GM20431 (cell line): ENCODE results near the gene CASP9.
"Not testable (repeated sequence)": the region's sequence is repeated elsewhere in the genome, so short reads cannot be mapped to it uniquely, and the experiment has no call there.

ENCODE experiments used
- in situ Hi-C: fragments of 300-500 bp; cut with MseI, MboI; formaldehyde crosslinking; loops from one replicate; pipeline ENCODE4 v1.15.0; 2020; ENCODE audit warnings: low sequenced_read_pairs; ENCODE audit not compliant: unreplicated experiment

Gene CASP9

DNA sequence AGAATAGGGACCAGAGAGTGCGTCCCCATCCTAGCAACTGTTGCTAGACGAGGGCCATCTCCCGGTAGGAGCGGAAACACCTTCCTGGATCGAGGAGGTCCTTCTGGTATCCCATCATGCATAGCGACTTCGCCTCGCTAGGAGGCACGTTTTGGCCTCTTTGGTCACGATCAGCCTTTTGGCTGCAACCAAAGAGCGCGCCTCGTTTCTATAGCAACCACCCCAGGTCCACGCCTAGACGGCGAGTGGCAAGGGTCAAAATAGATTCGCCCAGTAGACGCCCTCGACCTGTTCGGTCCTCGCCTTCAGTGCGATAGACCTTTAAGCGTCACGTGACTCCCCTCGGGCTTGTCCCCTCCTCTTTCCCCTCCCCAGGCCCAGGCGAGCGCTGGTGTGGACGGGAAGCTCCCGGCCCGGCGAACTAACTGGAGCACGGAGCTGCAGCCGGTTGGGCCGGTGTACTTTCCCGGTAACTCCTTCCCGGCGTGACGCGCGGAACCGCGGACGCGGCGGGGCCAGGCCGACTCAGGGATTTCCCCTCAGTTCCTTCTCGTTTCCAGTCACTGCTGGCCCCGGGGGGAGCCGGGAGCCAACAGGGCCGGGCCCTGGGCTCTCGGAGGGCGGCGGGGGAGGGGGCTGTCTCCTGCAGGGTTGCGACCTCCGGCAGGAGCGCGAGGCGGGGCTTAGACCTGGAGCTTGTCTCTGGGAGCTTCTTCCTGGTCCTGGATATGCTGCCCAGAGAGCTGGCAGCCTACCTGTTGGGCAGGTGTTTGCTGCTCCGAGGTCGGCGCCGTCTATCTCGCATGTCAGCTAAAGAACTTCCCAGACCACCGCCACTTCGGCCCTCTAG, 2.7 kb upstream of the CASP9 start, which contains the start of gene DNAJC16:
Gene DNAJC16 (plus strand): TSS at position 359 of the 850 bp plus-strand sequence. CDS start 2,258 bp downstream, outside the sequence.
- in situ Hi-C loops, result no loop called here

DNA sequence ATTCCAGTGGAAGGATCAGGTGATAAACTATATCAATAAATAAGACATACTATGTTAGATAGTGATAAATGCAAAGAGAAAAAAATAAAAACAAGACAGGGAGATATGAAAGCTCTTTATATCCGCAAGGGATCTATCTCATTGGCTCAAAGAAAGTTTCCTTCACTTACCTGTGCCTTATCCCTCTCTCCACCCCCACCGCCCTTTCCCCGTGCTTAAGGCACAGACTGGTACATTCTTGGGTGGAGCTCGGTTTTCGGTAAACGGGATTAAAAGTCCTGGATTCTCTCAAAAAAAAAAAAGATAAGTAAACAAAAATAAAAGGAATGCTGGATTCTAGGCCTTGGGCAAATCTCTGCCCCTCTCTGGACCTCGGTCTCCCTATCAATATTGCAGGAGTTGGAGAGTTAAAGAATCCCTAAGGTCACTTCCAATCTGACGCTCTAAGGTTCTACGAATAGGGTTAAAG, 2.0 kb upstream of the CASP9 start:
- in situ Hi-C loops, result no loop called here

DNA sequence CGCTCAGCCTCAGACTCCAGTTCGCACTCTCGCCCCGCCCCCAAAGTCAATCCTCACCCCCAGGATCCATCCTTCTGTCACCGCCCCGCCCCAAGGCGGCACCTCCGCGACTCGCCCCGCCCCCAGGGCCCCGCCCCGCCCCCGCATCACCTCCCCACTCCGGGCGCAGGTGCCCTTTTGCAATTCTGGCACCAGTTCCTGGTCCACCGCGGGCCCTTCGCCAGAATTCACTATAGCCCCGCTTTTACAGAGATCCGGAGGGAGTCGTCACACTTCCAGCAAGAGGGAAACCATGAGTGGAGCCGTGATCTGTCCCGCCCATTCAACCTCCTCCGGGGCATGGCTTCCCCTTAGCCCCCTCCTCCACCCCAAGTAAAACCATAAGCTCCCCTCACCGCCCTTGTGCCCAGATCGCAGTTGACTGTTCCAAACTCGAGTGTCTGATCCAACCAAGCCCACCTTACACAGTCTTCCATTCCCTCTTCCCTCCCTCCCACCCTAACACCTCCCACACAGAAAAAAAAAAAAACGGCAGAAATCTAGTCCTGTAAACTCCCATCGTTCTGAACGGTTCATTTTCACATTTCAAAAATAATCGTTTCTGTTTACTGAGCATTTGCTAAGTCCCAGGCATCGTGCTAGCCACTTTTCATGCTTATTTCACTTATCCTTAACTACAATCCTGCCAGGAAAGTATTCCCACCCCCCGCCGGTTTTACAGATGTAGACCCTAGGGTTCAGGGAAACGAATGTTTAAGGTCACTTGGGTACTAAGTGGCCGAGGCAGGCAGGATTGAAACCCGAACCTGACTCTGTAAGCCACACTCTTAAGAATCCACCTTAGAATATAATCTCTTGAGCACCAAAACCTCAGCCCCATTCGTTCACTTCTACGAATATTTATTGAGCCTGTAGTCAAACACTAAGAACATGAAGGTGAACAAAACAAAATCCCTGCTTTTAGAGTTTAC, 1.3 kb upstream of the CASP9 start:
- in situ Hi-C loops, result no loop called here

DNA sequence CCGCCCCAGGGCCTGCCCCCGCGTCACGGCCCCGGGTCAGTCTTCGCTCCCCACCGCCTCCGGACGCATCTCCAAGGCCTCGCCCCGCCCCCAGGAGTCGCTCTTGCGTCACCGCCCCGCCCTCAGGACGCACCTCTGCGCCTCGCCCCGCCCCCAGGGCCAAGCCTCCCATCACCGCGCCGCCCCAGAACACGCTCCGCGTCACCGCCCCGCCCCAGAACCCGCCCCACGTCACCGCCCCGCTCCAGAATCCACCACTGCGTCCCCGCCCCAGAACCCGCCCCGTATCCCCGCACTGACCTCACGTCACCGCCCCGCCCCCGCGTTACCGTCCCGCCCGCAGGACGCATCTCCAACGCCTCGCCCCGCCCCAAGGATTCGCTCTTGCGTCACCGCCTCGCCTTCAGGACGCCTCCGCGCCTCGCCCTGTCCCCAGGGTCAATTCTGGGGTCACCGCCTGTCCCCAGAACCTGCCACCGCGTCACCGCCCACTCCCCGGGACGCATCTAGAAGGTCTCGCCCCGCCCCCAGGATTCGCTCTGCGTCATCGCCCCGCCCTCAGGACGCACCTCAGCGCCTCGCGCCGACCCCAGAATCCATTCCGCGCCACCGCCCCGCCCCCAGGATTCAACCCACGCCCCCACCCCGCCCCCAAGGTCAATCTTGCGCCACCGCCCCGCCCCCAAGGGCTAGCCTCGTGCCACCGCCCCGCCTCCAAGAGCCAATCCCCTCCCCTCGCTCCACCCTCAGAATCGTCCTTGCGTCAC, 451 bp upstream of the CASP9 start:
- in situ Hi-C loops, result no loop called here

DNA sequence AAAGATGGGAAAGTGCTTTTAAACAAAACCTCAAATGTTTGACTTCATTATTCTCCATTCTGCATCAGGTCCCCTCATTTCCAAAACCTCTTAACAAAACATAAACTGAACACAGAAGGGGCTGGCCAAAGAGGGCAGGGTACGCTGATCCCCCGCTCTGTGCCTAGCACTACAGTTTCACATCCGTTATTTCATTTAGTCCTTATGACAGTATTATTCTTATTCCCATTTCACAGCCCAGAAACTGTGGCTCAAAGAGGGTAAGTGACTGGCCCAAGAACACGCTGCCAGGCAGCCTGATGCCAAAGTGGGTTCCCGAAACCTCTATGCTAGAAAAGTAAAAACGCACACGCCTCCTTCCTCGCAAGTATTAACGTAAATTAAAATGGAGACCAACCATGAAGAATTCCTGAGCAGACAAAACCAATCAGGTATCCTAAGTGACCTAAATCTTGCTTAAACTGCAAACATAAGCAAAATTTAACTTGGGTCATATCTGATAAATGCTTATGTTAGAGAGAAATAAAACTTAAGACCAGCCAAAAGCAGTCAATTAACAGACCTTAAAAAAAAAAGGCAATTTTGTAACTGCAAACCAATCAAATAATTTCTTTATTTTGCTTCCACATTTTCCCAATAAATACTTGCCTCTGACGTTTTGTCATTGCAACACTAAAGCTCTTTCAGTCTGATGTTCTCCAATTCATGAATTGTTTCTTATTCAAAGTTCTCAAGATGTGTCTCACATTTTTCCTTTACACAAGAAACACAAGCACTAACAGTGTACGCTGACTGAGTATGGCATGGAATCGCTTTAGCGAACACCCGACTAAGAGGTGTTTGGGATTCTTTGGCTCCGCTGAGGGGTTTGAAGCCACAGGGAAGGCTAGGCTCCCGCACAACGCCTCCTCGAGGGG, 653 bp downstream of the CASP9 start:
- in situ Hi-C loops, result no loop called here

DNA sequence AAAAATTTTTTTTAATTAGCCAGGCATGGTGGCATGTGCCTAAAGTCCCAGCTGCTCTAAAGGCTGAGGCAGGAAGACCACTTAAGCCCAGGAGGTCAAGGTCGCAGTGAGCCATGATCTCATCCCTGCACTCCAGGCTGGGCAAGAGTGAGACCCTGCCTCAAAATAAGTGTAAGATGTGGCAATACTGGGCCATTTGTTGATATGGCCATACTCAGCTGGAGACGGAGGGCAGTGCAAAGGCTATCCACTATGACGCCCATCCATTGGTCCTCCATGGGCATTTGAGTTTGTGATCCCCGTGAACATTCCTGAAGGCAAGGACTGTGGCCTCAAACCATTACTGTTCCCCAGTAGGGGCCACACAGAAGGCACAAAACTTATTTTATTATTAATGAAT, 1.5 kb downstream of the CASP9 start:
- in situ Hi-C loops, result no loop called here

DNA sequence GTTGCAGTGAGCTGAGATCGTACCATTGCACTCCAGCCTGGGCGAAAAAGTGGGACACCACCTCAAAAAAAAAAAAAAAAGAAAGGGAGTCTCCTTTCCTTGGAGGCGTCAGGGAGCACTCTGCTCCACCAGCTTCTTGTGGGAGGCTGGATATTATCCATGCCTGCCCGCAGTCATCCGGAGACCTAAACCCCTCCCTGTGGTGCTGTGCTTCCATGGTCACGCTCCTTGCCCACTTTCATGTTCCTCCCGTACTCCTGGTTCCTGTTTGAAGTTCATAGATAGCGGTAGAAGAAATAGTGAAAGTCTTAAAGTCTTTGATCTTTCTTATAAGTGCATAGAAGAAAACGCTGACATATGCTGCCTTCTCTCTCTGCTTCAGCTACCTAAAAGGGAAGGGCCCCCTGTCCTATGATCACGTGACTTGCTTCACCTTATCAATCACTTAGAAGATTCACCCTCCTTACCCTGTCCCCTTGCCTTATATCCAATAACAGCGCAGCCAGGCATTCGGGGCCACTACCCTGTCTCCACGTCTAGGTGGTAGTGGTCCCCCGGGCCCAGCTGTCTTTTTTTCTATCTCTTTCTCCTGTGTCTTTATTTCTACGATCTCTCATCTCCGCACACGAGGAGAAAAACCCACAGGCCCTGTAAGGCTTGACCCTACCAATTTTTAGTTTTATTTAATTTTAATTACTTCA, 2.7 kb downstream of the CASP9 start:
- in situ Hi-C loops, result not testable (repeated sequence)

DNA sequence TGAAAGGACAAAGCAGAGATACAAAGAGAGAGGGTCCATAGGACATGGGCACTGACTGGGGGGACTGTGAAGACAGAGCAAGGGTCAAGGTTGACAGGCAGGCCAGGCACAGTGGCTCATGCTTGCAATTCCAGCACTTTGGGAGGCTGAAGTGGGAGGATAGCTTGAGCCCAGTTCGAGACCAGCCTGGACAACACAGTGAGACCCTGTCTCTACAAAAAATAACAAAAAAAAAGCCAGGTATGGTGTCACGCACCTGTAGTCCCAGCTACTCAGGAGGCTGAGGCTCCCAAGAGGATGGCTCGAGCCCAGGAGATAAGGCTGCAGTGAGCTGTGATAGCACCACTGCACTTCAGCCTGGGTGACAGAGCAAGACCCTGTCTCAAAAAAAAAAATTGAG, 4.4 kb downstream of the CASP9 start:
- in situ Hi-C loops, result no loop called here

DNA sequence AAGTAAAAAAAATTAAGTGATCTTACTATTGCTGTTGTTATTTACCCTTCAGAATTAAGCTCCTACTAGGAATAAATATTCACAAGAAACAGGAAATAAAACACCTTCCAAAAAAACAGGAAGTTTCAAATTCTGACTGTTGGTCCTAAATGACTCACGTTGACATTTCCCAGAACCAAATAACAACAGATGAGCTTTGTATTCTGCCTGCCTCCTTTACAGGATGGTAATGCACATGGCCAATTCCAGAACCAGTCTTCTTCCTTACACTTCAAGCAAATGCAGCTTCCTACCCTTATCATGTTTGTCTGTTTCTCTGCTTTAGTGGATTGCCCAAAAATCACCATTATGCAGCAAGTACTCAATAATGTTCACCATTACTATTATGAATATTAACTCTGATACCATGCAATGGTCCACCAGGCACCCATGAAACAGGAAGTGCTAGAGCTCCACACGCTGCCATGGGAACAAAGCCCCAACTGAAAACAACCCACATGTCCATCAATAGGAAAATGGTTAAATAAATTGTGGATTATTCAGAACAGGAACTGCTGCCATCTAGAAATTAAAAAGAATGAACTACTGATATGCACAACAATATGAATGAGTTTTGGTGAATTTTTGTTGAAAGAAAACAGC, 8.9 kb downstream of the CASP9 start:
- in situ Hi-C loops, result no loop called here

DNA sequence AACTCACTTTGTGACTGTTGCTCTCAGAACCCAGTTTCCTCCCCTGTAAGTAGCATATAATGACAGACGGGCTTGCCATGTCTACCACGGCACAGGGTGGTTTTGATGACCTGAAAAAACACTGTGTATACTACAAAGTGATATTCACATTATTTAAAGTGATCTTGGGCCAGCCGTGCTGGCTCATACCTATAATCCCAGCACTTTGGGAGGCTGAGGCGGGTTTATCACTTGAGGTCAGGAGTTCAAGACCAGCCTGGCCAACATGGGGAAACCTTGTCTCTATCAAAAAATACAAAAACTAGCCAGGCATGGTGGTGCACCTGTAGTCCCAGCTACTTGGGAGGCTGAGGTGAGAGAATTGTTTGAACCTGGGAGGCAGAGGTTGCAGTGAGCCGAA, 9.5 kb downstream of the CASP9 start:
- in situ Hi-C loops, result not testable (repeated sequence)

DNA sequence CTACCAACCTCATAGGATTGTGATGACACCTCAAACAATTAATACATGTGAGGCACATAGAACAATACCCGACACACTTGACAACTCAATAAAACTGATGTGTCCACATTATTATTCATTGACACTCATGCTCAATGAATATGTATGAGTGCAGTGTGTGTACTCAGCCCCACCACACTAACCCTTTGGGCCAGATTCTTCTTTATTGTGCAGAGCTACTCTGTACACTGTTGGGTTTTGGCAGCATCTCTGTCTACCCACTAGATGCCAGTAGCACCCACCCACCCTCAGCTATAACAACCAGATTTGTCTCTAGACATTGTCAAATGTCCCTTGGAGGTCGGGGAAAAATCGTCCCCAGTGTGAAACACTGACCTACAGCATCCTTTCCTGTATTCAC, 10.1 kb downstream of the CASP9 start:
- in situ Hi-C loops, result no loop called here

DNA sequence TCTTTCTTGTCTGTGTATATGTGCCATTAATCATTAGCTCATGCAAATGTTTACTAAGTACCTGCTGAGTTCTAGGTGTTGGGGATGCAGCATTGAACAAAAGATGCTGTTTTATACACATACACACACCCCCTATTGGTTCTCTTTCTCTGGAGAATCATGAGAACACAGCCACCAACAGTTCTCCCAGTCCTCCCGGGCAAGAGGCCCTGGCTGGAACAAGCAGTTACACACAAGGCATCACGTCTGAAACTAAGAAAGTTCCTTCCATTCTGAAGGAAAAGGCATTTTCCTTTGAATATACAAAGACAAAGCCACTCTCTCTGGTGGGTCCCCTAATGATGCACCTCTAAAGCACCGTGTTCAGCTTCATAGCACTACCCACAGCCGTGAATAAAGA, 10.8 kb downstream of the CASP9 start:
- in situ Hi-C loops, result no loop called here

DNA sequence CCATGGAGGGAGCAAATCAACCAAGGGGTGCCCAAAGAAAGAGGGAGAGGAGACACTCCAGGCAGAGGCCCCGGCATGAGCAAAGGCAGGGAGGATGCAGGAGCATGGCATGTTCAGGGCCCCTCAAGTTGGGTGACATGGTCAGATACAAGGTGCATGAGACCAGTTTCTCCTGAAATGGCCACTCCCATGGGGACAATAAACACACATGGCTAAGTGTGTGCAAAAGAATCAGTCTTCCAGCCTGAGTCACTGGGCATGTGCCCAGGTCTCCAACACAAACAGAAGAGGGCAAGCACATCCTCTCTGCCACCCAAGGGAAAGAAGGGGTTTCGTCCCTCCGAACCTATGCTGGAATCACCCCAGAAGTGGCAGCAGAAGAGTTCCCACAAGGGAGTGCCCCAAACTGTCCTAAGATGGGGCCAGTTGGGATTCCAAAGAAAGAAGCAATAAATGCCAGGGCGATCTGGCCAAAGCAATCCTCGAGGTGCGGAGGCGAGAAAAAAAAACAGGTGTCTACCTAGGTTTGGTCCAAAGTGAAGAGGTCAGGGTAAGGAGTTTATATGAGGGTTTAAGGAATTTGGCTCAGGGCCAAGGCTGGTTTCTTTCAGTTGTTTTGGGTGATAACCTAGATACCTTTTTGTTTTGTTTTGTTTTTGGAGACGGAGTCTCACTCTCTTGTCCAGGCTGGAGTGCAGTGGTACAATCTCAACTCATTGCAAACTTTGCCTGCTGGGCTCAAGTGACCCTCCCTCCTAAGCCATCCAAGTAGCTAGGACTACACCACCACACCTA, 13.2 kb downstream of the CASP9 start:
- in situ Hi-C loops, result no loop called here

DNA sequence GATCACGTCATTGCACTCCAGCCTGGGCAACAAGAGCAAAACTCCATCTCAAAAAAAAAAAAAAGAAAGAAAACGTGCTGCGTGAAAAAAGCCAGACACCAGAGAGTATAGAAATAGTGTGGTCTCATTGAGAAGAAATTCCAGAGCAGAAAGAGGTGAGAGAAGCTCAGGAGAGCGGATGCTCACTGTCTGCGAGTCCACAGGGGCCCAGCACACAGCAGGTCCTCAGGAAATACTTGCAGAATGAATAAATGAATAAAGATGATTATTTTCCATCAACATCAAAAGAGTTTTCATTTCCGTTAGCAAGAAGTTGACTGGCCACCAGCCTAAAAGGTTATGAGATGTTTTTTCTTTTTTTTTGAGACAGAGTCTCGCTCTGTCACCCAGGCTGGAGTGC, 14.4 kb downstream of the CASP9 start:
- in situ Hi-C loops, result no loop called here

DNA sequence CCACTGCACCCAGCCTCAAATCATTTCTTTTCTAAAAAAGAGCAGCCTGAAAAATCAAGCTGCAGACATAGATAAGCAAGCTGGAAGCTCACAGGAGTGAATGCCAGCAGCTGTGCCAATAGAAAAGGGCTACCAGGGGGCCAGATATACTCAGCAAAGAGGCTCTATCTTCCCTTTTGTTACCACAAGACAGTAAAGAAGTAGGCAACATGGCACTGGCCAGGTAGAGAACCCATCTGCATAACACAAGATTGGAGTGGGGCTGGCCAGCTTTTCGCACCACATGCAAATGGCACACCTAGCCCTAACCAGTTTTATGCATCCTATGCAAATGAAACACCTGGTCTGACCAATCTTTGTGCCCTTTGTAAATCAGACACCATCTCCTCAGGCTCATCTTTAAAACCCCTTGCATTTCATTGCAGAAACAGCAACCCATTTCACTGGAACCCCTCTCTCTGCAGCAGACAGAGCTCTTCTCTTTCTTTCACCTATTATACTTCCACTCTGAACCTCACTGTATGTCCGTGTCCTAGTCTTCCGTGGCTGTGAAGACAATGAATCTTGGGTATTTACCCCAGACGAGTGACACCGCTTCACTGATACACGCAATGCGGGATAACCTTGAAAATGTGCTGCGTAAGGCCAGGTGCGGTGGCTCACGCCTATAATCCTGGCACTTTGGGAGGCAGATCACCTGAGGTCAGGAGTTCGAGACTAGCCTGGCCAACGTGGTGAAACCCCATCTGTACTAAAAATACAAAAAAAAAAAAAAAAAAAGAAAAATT, 15.1 kb downstream of the CASP9 start:
- in situ Hi-C loops, result no loop called here

DNA sequence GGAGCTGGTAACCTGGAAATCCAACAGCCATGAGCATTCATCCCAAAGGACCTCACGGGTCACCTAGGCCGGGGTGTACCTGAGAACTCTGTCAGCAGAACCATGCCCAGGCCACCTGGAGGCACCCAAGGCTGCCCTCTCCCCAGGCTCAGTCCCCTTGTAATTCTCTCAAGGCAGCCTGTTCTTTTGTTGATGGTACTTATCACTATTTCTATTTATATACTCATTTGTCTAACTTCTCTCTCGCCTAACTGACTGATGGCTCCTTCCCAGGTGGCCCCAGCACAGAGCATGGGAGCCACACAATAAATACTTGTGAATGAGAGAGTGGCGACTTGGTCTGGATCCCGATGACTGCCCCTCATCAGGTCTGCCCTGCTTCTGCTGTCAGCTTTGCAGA, 16.7 kb downstream of the CASP9 start:
- in situ Hi-C loops, result no loop called here

DNA sequence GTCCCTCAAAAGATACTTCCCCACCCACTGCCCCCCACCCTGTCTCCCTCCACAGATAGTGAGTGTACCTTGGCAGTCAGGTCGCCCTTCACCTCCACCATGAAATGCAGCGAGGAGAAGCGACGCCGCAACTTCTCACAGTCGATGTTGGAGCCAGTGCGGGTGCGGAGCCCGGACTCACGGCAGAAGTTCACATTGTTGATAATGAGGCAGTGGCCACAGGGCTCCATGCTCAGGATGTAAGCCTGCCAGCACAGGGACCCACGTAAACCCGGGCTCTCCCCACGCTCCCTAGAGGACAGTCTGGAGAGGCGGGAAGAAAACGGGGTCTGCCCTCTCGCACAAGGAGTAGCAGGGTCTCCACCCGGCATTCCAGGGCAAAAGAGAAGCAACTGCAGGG, 17.2 kb downstream of the CASP9 start:
- in situ Hi-C loops, result no loop called here
